ENCODE data around the gene FOXK2.
A peak's percentile ranks its signal among the peaks of the same experiment; 100 is the strongest.

GRCh38 chr17:82494236-82495055 lies 25.1 kb upstream of the FOXK2 start:
- TF ChIP-seq, protein P1, sequence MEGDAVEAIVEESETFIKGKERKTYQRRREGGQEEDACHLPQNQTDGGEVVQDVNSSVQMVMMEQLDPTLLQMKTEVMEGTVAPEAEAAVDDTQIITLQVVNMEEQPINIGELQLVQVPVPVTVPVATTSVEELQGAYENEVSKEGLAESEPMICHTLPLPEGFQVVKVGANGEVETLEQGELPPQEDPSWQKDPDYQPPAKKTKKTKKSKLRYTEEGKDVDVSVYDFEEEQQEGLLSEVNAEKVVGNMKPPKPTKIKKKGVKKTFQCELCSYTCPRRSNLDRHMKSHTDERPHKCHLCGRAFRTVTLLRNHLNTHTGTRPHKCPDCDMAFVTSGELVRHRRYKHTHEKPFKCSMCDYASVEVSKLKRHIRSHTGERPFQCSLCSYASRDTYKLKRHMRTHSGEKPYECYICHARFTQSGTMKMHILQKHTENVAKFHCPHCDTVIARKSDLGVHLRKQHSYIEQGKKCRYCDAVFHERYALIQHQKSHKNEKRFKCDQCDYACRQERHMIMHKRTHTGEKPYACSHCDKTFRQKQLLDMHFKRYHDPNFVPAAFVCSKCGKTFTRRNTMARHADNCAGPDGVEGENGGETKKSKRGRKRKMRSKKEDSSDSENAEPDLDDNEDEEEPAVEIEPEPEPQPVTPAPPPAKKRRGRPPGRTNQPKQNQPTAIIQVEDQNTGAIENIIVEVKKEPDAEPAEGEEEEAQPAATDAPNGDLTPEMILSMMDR (IDR thresholded peaks at IDR 0.05): peak; percentile 83
- no peak for TF ChIP-seq EZH2 (IDR thresholded peaks at IDR 0.05; ENCODE audit: borderline replicate concordance, insufficient read depth, low read depth, low read length, poor library complexity, severe bottlenecking)

All from B cell (primary cell).